Astrocyte (in vitro differentiated cells and primary cell): ENCODE results near the gene TSPAN15. TPM values are rescaled to one million over a fixed set of nuclear protein-coding genes. Genes with fewer than 3 reads are reported as not detected.

Experiments
- DNase-seq: peaks from one replicate; pipeline ENCODE4 v3.0.0-alpha.2; 2010; ENCODE audit warnings: low read depth
- FAIRE-seq: peaks from 2 replicates; lab custom pipeline; 2011; peaks lifted over from hg19 to GRCh38; lab: Jason Lieb, UNC
- H2AFZ ChIP-seq: 2 replicates; pipeline ENCODE4 v1.6.0; 2012; ENCODE audit warnings: low read depth, low read length, inconsistent platforms
- H3K27ac ChIP-seq: 2 replicates; pipeline ENCODE4 v1.5.1; 2011; ENCODE audit warnings: low read depth, low read length, inconsistent platforms
- H3K27me3 ChIP-seq: 2 replicates; pipeline ENCODE4 v1.6.0; 2011; ENCODE audit warnings: low read length, inconsistent platforms; ENCODE audit not compliant: insufficient read depth
- H3K36me3 ChIP-seq: 2 replicates; pipeline ENCODE4 v1.5.1; 2011; ENCODE audit warnings: low read length, inconsistent platforms; ENCODE audit not compliant: insufficient read depth
- H3K4me1 ChIP-seq: 2 replicates; pipeline ENCODE4 v1.5.1; 2011; ENCODE audit warnings: low read length, inconsistent platforms; ENCODE audit not compliant: insufficient read depth
- H3K4me2 ChIP-seq: 2 replicates; pipeline ENCODE4 v1.6.0; 2012; ENCODE audit warnings: low read length, inconsistent platforms
- H3K4me3 ChIP-seq: 2 replicates; pipeline ENCODE4 v1.5.1; 2011; ENCODE audit warnings: low read depth, mild to moderate bottlenecking, low read length, inconsistent platforms; ENCODE audit not compliant: insufficient read depth
- H3K79me2 ChIP-seq: 2 replicates; pipeline ENCODE4 v1.6.0; 2012; ENCODE audit warnings: mild to moderate bottlenecking, low read length, inconsistent platforms; ENCODE audit not compliant: insufficient read depth
- H3K9ac ChIP-seq: 2 replicates; pipeline ENCODE4 v1.6.0; 2012; ENCODE audit warnings: mild to moderate bottlenecking, low read length, inconsistent platforms
- H3K9me3 ChIP-seq: 2 replicates; pipeline ENCODE4 v1.5.1; 2012; ENCODE audit warnings: low read depth, mild to moderate bottlenecking, low read length, inconsistent platforms; ENCODE audit not compliant: insufficient read depth
- H4K20me1 ChIP-seq: 2 replicates; pipeline ENCODE4 v1.6.0; 2012; ENCODE audit warnings: low read length, inconsistent platforms; ENCODE audit not compliant: insufficient read depth
- H3K27ac Mint-ChIP-seq: one replicate; pipeline ENCODE4 v1.8.0; 2021; ENCODE audit warnings: mild to moderate bottlenecking, mixed read lengths; ENCODE audit not compliant: unreplicated experiment
- H3K27me3 Mint-ChIP-seq: one replicate; pipeline ENCODE4 v1.8.0; 2021; ENCODE audit warnings: low read depth, mixed read lengths; ENCODE audit not compliant: unreplicated experiment
- H3K36me3 Mint-ChIP-seq: one replicate; pipeline ENCODE4 v1.8.0; 2021; ENCODE audit warnings: low read depth, mixed read lengths; ENCODE audit not compliant: unreplicated experiment
- H3K4me1 Mint-ChIP-seq: one replicate; pipeline ENCODE4 v1.8.0; 2021; ENCODE audit warnings: low read depth, mixed read lengths; ENCODE audit not compliant: unreplicated experiment
- H3K4me3 Mint-ChIP-seq: one replicate; pipeline ENCODE4 v1.8.0; 2021; ENCODE audit warnings: mild to moderate bottlenecking, moderate library complexity, mixed read lengths; ENCODE audit not compliant: unreplicated experiment
- H3K9me3 Mint-ChIP-seq: one replicate; pipeline ENCODE4 v1.8.0; 2021; ENCODE audit warnings: mild to moderate bottlenecking, mixed read lengths; ENCODE audit not compliant: unreplicated experiment
- EZH2 ChIP-seq: IDR thresholded peaks from 2 replicates; pipeline ENCODE4 v1.6.1; 2012; ENCODE audit warnings: mild to moderate bottlenecking, low read length, inconsistent platforms; ENCODE audit not compliant: insufficient read depth
- total RNA-seq: library from RNA; stranded (reverse); gene quantifications from 2 replicates; pipeline ENCODE4 v1.2.1, GENCODE V29; 2021
- TF ChIP-seq, protein P1 (sequence below): IDR thresholded peaks from 2 replicates; pipeline ENCODE4 v1.5.1; 2011; ENCODE audit warnings: low read depth, mild to moderate bottlenecking, inconsistent platforms, low read length, moderate library complexity; ENCODE audit not compliant: insufficient read depth

Gene TSPAN15
- total RNA-seq, 1 donor from 2014 or later: 9.4 TPM

DNA sequence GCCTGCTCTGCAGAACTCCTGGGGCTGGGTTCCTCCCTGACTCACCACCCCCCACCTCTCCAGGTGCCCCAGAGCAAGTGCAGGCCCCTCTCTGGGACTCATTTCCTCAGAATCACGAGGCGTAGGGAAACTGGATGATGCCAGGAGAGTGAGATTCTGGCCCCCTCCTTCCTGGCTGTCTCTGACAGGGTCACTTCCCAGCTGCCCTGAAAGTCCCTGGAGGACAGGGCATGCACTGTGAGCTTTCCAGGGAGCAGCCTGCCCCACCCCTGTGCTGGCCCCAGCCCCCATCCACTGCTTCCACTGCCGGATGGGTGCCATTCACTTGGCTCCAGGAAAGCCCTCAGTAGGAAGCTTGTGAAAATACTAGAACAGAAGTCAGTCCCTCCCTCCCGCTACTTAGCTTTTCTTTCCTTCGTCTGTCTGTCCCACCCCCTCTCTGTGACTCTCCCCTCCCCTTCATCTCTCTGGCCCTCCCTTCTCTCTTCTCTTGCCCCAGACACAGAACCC, 44.9 kb upstream of the TSPAN15 start:
- Histone ChIP-seq H3K79me2 (no peaks in the 10 kb centered on the region), H3K27me3 (no peaks in the 10 kb centered on the region), H3K36me3 (no peaks in the 10 kb centered on the region), H4K20me1 (no peaks in the 10 kb centered on the region), H3K9ac (no peak overlapping the region), H3K9me3 (no peaks in the 10 kb centered on the region), H3K4me1 (peaks cover 10% of the 10 kb centered on the region), H3K4me2 (no peak overlapping the region), H3K4me3 (no peak overlapping the region), H3K27ac (no peak overlapping the region), H2AFZ (no peak overlapping the region)
- no peaks in the 10 kb centered on the region for H3K9me3 Mint-ChIP-seq
- peaks cover 4% of the 10 kb centered on the region for H3K4me1 Mint-ChIP-seq
- peaks cover 26% of the 10 kb centered on the region for H3K36me3 Mint-ChIP-seq
- FAIRE-seq: no peak
- no peaks in the 10 kb centered on the region for H3K27me3 Mint-ChIP-seq
- no peak overlapping the region for H3K4me3 Mint-ChIP-seq
- DNase-seq: no peak
- TF ChIP-seq EZH2: no peak
- TF ChIP-seq, protein P1, sequence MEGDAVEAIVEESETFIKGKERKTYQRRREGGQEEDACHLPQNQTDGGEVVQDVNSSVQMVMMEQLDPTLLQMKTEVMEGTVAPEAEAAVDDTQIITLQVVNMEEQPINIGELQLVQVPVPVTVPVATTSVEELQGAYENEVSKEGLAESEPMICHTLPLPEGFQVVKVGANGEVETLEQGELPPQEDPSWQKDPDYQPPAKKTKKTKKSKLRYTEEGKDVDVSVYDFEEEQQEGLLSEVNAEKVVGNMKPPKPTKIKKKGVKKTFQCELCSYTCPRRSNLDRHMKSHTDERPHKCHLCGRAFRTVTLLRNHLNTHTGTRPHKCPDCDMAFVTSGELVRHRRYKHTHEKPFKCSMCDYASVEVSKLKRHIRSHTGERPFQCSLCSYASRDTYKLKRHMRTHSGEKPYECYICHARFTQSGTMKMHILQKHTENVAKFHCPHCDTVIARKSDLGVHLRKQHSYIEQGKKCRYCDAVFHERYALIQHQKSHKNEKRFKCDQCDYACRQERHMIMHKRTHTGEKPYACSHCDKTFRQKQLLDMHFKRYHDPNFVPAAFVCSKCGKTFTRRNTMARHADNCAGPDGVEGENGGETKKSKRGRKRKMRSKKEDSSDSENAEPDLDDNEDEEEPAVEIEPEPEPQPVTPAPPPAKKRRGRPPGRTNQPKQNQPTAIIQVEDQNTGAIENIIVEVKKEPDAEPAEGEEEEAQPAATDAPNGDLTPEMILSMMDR: no peak
- H3K27ac Mint-ChIP-seq: no peak overlapping the region

DNA sequence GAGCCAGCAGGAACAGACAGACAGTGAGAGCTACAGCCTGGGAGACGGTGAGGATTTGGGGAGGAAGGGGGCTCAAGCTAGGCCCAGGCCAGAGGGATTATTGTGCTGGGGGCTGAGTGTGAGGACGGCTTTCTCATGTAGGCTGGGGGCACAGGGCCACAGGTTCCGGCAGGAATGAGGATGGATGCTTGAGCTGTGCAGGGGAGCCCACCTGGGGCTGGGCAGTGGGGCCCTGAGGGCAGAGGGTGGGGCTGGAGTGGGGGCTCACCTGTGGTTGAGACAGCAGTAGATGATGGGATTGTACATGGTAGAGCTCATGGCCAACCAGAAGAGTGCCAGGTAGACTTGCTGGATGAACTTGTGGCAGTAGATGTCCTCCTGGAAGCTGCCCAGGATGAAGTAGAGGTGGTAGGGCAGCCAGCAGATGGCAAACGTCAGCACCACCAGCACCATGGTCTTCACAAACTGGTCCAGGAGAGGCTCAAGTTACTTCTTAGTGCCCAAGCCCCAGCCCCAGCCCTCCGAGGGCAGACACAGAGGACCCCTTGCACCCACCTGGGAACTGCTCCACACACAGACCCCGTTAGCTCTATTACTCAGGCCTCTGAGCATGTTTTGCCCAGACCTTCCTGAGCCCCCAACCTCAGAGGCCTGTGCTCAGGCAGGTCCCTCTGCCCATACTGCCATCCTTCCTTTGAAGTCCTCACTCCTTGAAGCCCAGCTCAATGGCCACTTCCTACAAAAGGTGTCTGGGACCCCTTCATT, 44.3 kb upstream of the TSPAN15 start:
- Mint-ChIP-seq H3K4me1 (peaks cover 7% of the 10 kb centered on the region), H3K27ac (no peak overlapping the region), H3K4me3 (no peak overlapping the region), H3K9me3 (no peaks in the 10 kb centered on the region), H3K36me3 (peaks cover 26% of the 10 kb centered on the region), H3K27me3 (no peaks in the 10 kb centered on the region)
- TF ChIP-seq, protein P1: no peak
- no peak for TF ChIP-seq EZH2
- Histone ChIP-seq H3K9ac (no peak overlapping the region), H3K9me3 (no peaks in the 10 kb centered on the region), H3K27me3 (no peaks in the 10 kb centered on the region), H3K4me3 (no peak overlapping the region), H3K4me1 (peaks cover 10% of the 10 kb centered on the region), H3K36me3 (no peaks in the 10 kb centered on the region), H2AFZ (no peak overlapping the region), H3K4me2 (no peak overlapping the region), H3K79me2 (no peaks in the 10 kb centered on the region), H4K20me1 (no peaks in the 10 kb centered on the region), H3K27ac (no peak overlapping the region)
- FAIRE-seq (no peak), DNase-seq (no peak)
